ENCODE measurements around the gene LATS2.

LATS2 gene

DNA sequence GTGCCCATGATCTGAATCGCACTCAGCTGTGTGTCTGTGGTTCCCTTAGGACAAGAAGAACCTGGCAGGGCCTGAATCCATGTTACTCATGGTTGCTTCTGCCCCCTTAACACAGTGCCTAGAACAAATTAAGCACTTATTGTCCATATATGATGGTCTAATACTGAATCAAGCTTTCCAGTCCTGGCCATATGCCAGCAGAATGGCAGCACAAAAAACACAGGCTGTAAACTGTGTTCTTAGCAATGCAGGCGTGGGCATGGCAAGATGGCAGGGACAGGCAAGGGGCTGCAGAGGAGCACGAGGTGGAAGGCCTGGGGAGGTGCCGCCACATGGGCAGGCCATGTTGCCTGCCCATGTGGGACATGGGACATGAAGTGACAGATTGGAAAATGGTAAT, 68.2 kb downstream of the LATS2 start:
- no peak for TF ChIP-seq CTCF (IDR thresholded peaks at IDR 0.05)
- Histone ChIP-seq H3K4me1 (peaks cover 0 to 17% (median 12%) of the 10 kb centered on the region in 4 donors), H3K27ac (no peak overlapping the region), H3K27me3 (no peaks in the 10 kb centered on the region), H3K9me3 (no peaks in the 10 kb centered on the region), H3K4me3 (no peak overlapping the region), H3K36me3 (peaks cover 22 to 59% (median 37%) of the 10 kb centered on the region in 3 donors)
- intact Hi-C loops (cut with DNase I; ENCODE audit: low total_unique reads) = no loop called here
- DNase-seq = no peak

DNA sequence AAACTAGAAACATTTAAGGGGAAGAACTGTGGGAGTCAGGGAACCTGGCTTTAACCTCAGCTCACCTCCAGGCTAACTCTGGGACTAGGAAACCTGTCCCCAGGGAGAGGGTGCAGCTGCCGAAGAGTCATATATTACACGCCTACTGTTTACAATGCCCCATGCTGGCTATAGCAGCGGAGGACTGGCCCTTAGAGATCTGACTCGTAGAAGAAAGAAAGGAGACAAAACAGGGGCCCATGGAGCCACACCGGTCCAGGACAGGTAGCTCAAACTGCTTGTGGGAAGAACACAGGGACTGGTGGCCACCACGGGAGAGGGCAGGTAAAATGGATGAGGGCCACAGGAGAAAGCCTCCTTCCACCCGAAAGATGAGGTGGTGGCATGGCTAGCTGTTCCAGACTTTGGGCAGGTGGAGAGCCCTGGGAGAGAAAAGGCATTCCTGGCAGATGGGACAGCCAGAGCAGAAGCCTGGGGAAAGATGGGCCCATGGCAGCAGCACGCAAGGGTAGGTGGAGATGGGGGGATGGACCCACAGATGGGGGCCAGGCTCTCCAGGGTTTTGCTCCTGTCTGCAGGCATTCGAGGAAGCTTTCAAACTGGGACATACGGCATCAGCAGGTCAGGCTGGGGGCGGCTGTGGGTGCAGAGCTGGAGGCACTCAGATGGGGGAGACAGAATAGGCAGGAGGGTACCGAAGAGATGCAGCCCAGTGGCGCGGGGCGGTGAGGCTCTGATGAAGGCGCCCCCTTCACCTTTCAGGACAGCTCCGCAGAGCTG, 69.5 kb downstream of the LATS2 start:
- Histone ChIP-seq H3K27ac (no peak overlapping the region), H3K4me1 (peaks cover 0 to 4% (median under 1%) of the 10 kb centered on the region in 4 donors), H3K9me3 (no peaks in the 10 kb centered on the region), H3K36me3 (peaks cover 22 to 68% (median 47%) of the 10 kb centered on the region in 3 donors), H3K27me3 (no peaks in the 10 kb centered on the region), H3K4me3 (no peak overlapping the region)
- intact Hi-C loops (cut with DNase I; ENCODE audit: low total_unique reads) = no loop called here
- no peak for DNase-seq
- TF ChIP-seq CTCF (IDR thresholded peaks at IDR 0.05) = no peak

GRCh38 chr13:20990910-20991525, 70.4 kb downstream of the LATS2 start:
- Histone ChIP-seq H3K4me3 (no peak overlapping the region), H3K27me3 (no peaks in the 10 kb centered on the region), H3K9me3 (no peaks in the 10 kb centered on the region), H3K4me1 (no peaks in the 10 kb centered on the region), H3K27ac (no peak overlapping the region), H3K36me3 (peaks cover 22 to 68% (median 47%) of the 10 kb centered on the region in 3 donors)
- TF ChIP-seq CTCF (IDR thresholded peaks at IDR 0.05) = no peak
- no peak for DNase-seq
- intact Hi-C loops (cut with DNase I; ENCODE audit: low total_unique reads) = no loop called here

- Histone ChIP-seq H3K4me1 (no peaks in the 10 kb centered on the region), H3K4me3 (no peak overlapping the region), H3K27ac (no peak overlapping the region), H3K36me3 (peaks cover 22 to 65% (median 51%) of the 10 kb centered on the region in 3 donors), H3K9me3 (no peaks in the 10 kb centered on the region), H3K27me3 (no peaks in the 10 kb centered on the region)
- TF ChIP-seq CTCF (IDR thresholded peaks at IDR 0.05) = no peak
- DNase-seq = no peak
- intact Hi-C loops (cut with DNase I; ENCODE audit: low total_unique reads) = no loop called here
Measured at GRCh38 chr13:20989656-20990321, 71.6 kb downstream of the LATS2 start.

DNA sequence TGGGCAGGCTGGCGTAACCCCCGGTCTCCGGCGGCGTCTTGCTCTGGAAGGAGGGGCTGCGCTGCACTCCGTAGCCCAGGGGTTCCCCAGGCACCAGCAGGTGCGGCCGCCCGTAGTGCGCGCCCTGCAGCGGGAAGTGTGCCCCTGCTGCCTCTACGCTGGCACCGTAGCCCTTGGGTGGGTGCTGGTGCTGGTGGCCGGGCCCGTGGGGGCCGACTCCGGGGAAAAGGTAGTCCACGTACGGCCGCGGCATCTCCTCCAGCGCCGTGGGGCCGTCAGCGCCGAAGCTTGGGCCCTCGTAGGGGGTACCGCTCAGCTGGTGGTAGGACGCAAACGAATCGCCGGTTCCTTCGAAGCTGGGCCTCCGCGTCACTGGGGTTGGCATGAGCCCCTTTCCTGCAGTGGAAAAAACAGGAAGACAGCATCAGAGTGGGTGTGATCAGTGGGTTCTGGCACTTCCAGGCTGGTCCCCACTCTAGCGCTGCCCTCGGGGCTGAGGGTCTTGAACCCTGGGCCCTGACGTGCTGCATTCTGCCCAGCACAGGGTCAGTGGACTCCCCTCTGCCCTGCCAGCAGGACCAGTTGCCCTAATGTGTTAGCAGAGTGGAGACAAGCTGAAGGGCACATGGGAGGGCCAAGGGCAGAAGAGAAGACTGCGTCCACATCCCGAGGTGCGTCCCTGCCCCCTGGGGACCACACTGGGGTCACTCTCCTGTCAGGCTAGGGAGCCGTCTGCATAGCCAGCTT, 72.3 kb downstream of the LATS2 start:
- Histone ChIP-seq H3K9me3 (no peaks in the 10 kb centered on the region), H3K27ac (no peak overlapping the region), H3K4me3 (no peak overlapping the region), H3K4me1 (no peaks in the 10 kb centered on the region), H3K27me3 (no peaks in the 10 kb centered on the region), H3K36me3 (peaks cover 22 to 58% (median 51%) of the 10 kb centered on the region in 3 donors)
- intact Hi-C loops (cut with DNase I; ENCODE audit: low total_unique reads) = no loop called here
- no peak for TF ChIP-seq CTCF (IDR thresholded peaks at IDR 0.05)
- DNase-seq = no peak
